BLaER1 treated with 17β-estradiol and CSF1 and Interleukin-3, amounts not matched to agents 10 nM and 100 nM (cell line): ENCODE measurements around the gene DAB1.

ENCODE experiments used
- H3K27ac ChIP-seq, 11 experiments: shearing (Covaris generic); formaldehyde crosslinking; 2 replicates each; pipeline ENCODE4 v1.8.1; 2022
- H3K27me3 ChIP-seq, 11 experiments: shearing (Covaris generic); formaldehyde crosslinking; 2 replicates each; pipeline ENCODE4 v1.8.1; 2022
- H3K36me3 ChIP-seq, 11 experiments: shearing (Covaris generic); formaldehyde crosslinking; 2 replicates each; pipeline ENCODE4 v1.8.1; 2022
- H3K4me1 ChIP-seq, 10 experiments: shearing (Covaris generic); formaldehyde crosslinking; 2 replicates each; pipeline ENCODE4 v1.8.1; 2022
- H3K4me2 ChIP-seq, 11 experiments: shearing (Covaris generic); formaldehyde crosslinking; 2 replicates each; pipeline ENCODE4 v1.8.1; 2022
- H3K4me3 ChIP-seq, 10 experiments: shearing (Covaris generic); formaldehyde crosslinking; 2 replicates each; pipeline ENCODE4 v1.8.1; 2022
- H3K9ac ChIP-seq, 11 experiments: shearing (Covaris generic); formaldehyde crosslinking; 2 replicates each; pipeline ENCODE4 v1.8.1; 2022
- H3K9me3 ChIP-seq, 11 experiments: shearing (Covaris generic); formaldehyde crosslinking; replicated peaks in 1 of 11; 2 replicates each; pipeline ENCODE4 v1.8.1; 2022
- H4K20me1 ChIP-seq, 11 experiments: shearing (Covaris generic); formaldehyde crosslinking; 2 replicates each; pipeline ENCODE4 v1.8.1; 2022
- Cebpa-rat ChIP-seq, 11 experiments: shearing (Covaris generic); IDR thresholded peaks; 2 replicates each; pipeline ENCODE4 v1.8.1; 2022

The DAB1 gene

GRCh38 chr1:57206038-57206437 lies 217.8 kb downstream of the DAB1 start:
- no peak overlapping the region for H3K9ac ChIP-seq
- TF ChIP-seq Cebpa-rat (IDR thresholded peaks at IDR 0.05): no peak
- no peak overlapping the region for H3K4me3 ChIP-seq
- no peaks in the 10 kb centered on the region for H3K27me3 ChIP-seq
- H3K36me3 ChIP-seq: no peaks in the 10 kb centered on the region
- H3K27ac ChIP-seq: no peak overlapping the region
- peak overlapping the region in 2 of 11 experiments; percentile 4 to 32; a peak in 2 of 22 replicates for H3K4me2 ChIP-seq
- H4K20me1 ChIP-seq: no peaks in the 10 kb centered on the region
- no peaks in the 10 kb centered on the region; a peak in 1 of 22 replicates for H3K9me3 ChIP-seq
- peaks cover 0 to 33% (median 3%) of the 10 kb centered on the region in 10 experiments; a peak in 11 of 20 replicates for H3K4me1 ChIP-seq

DNA sequence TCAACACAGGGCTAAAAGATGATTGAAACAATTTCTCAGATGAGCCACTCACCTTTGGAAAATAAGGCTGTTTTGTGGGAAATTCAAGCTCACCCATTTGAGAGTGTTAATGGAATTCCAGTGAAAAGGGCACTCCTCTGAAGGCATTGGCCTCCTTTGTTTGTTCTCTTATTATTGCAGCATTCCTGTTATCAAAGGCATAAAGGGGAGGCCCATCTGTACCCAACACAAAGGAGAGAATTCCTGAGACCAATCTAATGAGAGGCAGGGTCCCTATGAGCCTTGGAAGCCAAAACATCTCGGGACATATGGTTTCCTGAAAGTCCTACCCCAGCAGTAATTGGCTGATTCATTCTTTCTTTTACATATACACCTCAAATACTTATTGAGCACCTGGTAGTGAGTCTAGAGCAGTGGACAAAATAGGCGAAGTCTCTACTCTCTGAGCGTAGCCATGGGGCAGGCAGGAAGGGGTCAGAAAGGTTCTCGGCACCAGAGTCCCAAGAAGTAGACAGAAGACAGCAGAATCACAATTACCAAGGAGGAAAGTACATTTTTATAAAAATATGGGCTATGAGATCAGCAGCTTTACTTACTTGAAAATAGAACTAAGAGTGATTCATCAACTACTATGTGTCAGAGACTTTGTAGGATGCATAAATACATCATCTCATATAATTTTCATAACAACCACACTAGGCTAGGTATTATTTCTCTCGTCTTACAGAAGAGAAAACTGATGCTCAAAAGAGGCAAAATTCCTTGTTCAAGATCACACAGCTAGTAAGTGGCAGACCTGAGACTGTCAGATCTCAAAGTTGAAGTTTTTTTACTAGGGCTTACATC lies 218.7 kb downstream of the DAB1 start:
- Histone ChIP-seq H4K20me1 (no peaks in the 10 kb centered on the region), H3K36me3 (no peaks in the 10 kb centered on the region), H3K4me3 (no peak overlapping the region), H3K9ac (no peak overlapping the region), H3K27me3 (no peaks in the 10 kb centered on the region), H3K9me3 (no peaks in the 10 kb centered on the region; a peak in 1 of 22 replicates), H3K4me2 (peak overlapping the region in 1 of 11 experiments; percentile 65; a peak in 2 of 22 replicates), H3K27ac (peak overlapping the region in 1 of 11 experiments; percentile 53; a peak in 1 of 22 replicates), H3K4me1 (peaks cover 0 to 33% (median 0%) of the 10 kb centered on the region in 10 experiments; a peak in 6 of 20 replicates)
- no peak for TF ChIP-seq Cebpa-rat (IDR thresholded peaks at IDR 0.05)

GRCh38 chr1:57204091-57204490 lies 219.8 kb downstream of the DAB1 start:
- Histone ChIP-seq H3K9ac (no peak overlapping the region), H3K4me3 (no peak overlapping the region), H3K9me3 (no peaks in the 10 kb centered on the region; a peak in 1 of 22 replicates), H3K27ac (peak overlapping the region in 4 of 11 experiments; percentile 27 to 53 (median 38); a peak in 5 of 22 replicates), H3K4me1 (peaks cover 0 to 33% (median 0%) of the 10 kb centered on the region in 10 experiments; a peak in 6 of 20 replicates), H3K4me2 (peak overlapping the region in 6 of 11 experiments; percentile 2 to 65 (median 32); a peak in 7 of 22 replicates), H3K36me3 (no peaks in the 10 kb centered on the region), H3K27me3 (no peaks in the 10 kb centered on the region), H4K20me1 (no peaks in the 10 kb centered on the region)
- no peak for TF ChIP-seq Cebpa-rat (IDR thresholded peaks at IDR 0.05)

GRCh38 chr1:57202241-57202640 lies 221.6 kb downstream of the DAB1 start:
- Histone ChIP-seq H3K4me3 (no peak overlapping the region), H3K9me3 (no peaks in the 10 kb centered on the region), H4K20me1 (no peaks in the 10 kb centered on the region), H3K4me2 (no peak overlapping the region), H3K9ac (no peak overlapping the region), H3K36me3 (no peaks in the 10 kb centered on the region), H3K4me1 (peaks cover 0 to 33% (median 0%) of the 10 kb centered on the region in 10 experiments; a peak in 6 of 20 replicates), H3K27ac (no peak overlapping the region), H3K27me3 (no peaks in the 10 kb centered on the region)
- TF ChIP-seq Cebpa-rat (IDR thresholded peaks at IDR 0.05): no peak

GRCh38 chr1:57198912-57199311 lies 224.9 kb downstream of the DAB1 start:
- Histone ChIP-seq H3K36me3 (no peaks in the 10 kb centered on the region), H3K27me3 (no peaks in the 10 kb centered on the region), H3K9me3 (no peaks in the 10 kb centered on the region), H3K4me1 (peaks cover 0 to 7% (median 0%) of the 10 kb centered on the region in 10 experiments; a peak in 6 of 20 replicates), H3K27ac (no peak overlapping the region), H3K4me2 (no peak overlapping the region), H3K9ac (no peak overlapping the region), H4K20me1 (no peaks in the 10 kb centered on the region), H3K4me3 (no peak overlapping the region)
- no peak for TF ChIP-seq Cebpa-rat (IDR thresholded peaks at IDR 0.05)

GRCh38 chr1:57195436-57195941 lies 228.4 kb downstream of the DAB1 start:
- Histone ChIP-seq H3K27me3 (no peaks in the 10 kb centered on the region), H4K20me1 (no peaks in the 10 kb centered on the region), H3K36me3 (no peaks in the 10 kb centered on the region), H3K4me2 (no peak overlapping the region), H3K4me1 (no peaks in the 10 kb centered on the region), H3K27ac (no peak overlapping the region), H3K9me3 (no peaks in the 10 kb centered on the region), H3K4me3 (no peak overlapping the region), H3K9ac (no peak overlapping the region)
- TF ChIP-seq Cebpa-rat (IDR thresholded peaks at IDR 0.05): no peak

GRCh38 chr1:57192222-57192621 lies 231.6 kb downstream of the DAB1 start:
- H3K27ac ChIP-seq: no peak overlapping the region
- H4K20me1 ChIP-seq: no peaks in the 10 kb centered on the region
- no peak overlapping the region for H3K9ac ChIP-seq
- H3K4me3 ChIP-seq: no peak overlapping the region
- H3K4me1 ChIP-seq: no peaks in the 10 kb centered on the region
- no peak overlapping the region for H3K4me2 ChIP-seq
- H3K27me3 ChIP-seq: no peaks in the 10 kb centered on the region
- TF ChIP-seq Cebpa-rat (IDR thresholded peaks at IDR 0.05): no peak
- no peaks in the 10 kb centered on the region for H3K9me3 ChIP-seq
- no peaks in the 10 kb centered on the region for H3K36me3 ChIP-seq

DNA sequence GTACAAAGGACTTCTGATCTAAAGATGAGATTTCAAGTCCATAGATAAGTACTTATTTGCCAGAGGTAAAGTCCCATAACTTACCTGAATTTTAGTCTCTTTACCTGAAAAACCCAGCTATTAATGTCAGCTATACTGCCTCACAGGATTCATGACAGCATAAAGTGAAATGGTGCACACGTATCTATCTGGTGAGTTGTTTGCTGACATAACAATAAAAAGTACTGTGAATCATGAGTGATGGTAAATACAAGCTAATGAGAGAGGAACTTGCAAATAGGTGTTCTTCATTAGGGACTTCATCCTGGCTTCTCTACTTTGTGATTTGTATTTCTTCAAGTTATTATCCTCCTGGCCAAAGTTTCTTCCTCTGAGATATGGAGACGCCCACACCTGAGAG lies 233.0 kb downstream of the DAB1 start:
- Histone ChIP-seq H3K9ac (no peak overlapping the region), H3K36me3 (no peaks in the 10 kb centered on the region), H3K4me3 (no peak overlapping the region), H3K27ac (no peak overlapping the region), H4K20me1 (no peaks in the 10 kb centered on the region), H3K9me3 (no peaks in the 10 kb centered on the region), H3K4me1 (no peaks in the 10 kb centered on the region), H3K27me3 (no peaks in the 10 kb centered on the region), H3K4me2 (no peak overlapping the region)
- TF ChIP-seq Cebpa-rat (IDR thresholded peaks at IDR 0.05): no peak

GRCh38 chr1:57188168-57188567 lies 235.7 kb downstream of the DAB1 start:
- no peak for TF ChIP-seq Cebpa-rat (IDR thresholded peaks at IDR 0.05)
- H3K4me3 ChIP-seq: no peak overlapping the region
- H3K27me3 ChIP-seq: no peaks in the 10 kb centered on the region
- no peaks in the 10 kb centered on the region for H3K9me3 ChIP-seq
- no peak overlapping the region for H3K27ac ChIP-seq
- H3K9ac ChIP-seq: no peak overlapping the region
- no peaks in the 10 kb centered on the region for H3K4me1 ChIP-seq
- no peak overlapping the region for H3K4me2 ChIP-seq
- no peaks in the 10 kb centered on the region for H3K36me3 ChIP-seq
- H4K20me1 ChIP-seq: no peaks in the 10 kb centered on the region
